GM18519 (cell line): ENCODE results near the gene ETHE1.

ENCODE experiments used
- ATAC-seq: cut with Tn5 transposase; IDR thresholded peaks from one replicate; pipeline ENCODE4 v1.9.1; 2021; ENCODE audit warnings: mild to moderate bottlenecking, moderate library complexity; ENCODE audit not compliant: unreplicated experiment, low FRiP score

Gene ETHE1

DNA sequence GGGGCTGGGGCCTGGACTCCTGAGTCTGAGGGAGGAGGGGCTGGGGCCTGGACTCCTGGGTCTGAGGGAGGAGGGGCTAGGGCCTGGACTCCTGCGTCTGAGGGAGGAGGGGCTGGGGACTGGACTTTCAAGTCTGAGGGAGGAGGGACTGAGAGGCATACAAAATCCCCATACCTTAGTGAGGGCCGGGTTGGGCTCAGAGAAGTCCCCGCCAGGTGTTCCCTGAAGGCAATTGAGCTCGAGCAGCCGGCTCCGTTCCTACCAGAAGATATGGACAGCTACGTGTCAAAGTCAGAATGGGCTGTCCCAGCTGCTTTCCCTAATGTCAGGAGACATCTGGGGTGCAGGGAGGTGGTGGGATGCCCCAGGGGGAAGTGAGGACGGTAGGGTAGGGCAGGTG is 31.9 kb downstream of the ETHE1 start:
- ATAC-seq, result no peak

DNA sequence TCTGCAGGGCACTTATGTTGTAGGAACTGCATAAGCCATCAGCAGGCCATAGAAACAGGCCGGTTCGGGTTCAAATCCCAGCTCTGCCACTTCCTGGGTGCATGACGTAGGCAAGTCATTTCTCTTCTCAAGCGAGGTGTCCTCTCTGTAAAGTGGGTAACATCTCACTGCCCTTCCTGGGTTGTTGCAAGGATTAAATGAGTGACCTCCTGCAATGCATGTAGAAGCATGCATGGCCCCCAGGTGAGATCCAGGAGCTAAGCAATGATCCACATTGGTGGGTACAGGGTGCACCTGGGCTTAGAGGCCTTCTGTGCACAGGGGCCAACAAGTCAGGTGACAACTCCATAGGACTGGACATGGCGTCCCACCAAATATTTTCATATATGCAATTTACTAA is 36.2 kb downstream of the ETHE1 start:
- no peak for ATAC-seq

GRCh38 chr19:43489979-43490599 is 36.9 kb downstream of the ETHE1 start:
- no peak for ATAC-seq

GRCh38 chr19:43489310-43489709 is 37.7 kb downstream of the ETHE1 start:
- ATAC-seq, result no peak

DNA sequence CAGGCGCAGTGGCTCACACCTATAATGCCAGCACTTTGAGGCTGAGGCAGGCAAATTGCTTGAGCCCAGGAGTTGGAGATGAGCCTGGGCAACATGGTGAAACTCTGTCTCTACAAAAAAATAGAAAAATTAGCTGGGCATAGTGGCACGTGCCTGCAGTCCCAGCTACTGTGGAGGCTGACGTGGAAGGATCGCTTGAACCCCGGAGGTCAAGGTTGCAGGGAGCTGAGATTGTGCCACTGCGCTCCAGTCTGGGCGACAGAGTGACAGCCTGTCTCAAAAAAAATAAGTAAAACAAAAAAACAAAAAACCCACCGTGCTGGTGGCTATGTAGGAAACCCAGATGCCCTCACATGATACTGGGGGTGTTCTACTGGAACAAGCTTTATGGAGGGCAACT is 38.8 kb downstream of the ETHE1 start:
- ATAC-seq, result no peak

- no peak for ATAC-seq
These were observed 40.6 kb downstream of the ETHE1 start for GRCh38 chr19:43486412-43486811.

DNA sequence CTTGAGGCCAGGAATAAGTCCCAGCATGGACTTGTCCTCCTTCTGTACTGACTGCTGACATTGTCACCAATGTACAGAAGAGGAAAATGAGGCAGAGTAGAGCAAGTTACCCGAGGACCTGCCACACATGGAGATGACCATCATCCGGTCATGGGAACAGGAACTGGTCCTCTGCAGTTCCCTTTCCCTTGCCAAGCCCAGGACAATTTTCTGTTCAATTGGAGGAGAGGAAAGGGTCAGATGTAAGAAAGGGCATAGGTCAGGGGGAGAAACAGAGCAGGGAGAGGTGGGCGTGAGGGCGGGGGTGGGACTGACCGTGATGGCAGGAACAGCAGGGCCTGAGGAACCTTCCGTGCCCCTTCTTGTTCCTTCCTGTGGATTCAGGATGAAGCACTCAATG is 41.0 kb downstream of the ETHE1 start:
- ATAC-seq, result no peak

- no peak for ATAC-seq
These were observed 43.7 kb downstream of the ETHE1 start for GRCh38 chr19:43483281-43483680.

- no peak for ATAC-seq
These were observed 44.8 kb downstream of the ETHE1 start for GRCh38 chr19:43482193-43482592.

DNA sequence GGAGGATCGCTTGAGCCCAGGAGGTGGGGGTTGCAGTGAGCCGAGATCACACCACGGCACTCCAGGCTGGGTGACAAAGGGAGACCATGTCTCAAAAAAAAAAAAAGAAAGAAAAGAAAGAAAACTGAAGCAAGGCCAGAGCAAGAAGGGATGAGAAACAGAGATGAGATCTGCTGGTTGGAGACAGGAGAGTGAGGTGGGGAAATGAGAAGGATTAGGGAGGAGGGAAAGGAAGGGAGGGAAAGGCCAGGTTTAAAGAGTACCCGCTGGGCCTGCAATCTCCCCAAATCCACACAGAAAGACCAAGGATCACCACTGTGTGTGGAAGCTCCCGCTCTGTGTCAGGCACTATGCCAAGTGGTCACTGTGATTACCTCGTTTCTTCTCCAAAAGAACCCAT is 45.3 kb downstream of the ETHE1 start:
- no peak for ATAC-seq

- no peak for ATAC-seq
These were observed 46.4 kb downstream of the ETHE1 start for GRCh38 chr19:43480574-43480973.

GRCh38 chr19:43479961-43480561 is 46.9 kb downstream of the ETHE1 start:
- no peak for ATAC-seq

DNA sequence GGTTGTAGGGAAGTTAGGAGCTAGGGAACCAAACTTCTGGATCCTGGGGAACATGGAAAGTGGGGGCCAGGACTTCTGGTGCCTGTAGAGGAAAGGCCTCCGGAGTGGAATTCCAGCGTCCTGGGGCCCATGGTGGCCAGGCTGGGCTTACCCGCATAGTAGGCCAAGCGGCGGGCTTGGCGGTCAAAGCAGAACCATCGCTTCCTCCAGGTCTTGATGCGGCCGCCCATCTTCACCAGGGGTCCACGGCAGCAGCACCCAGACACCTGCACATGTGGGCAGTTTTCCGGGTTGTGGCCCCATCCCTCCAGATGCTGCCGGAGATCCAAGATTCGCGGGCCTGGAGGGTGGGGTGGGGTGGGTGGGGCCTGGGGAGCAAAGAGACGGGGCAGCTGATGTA is 47.8 kb downstream of the ETHE1 start:
- no peak for ATAC-seq

- no peak for ATAC-seq
These were observed 48.7 kb downstream of the ETHE1 start for GRCh38 chr19:43478323-43478722.

DNA sequence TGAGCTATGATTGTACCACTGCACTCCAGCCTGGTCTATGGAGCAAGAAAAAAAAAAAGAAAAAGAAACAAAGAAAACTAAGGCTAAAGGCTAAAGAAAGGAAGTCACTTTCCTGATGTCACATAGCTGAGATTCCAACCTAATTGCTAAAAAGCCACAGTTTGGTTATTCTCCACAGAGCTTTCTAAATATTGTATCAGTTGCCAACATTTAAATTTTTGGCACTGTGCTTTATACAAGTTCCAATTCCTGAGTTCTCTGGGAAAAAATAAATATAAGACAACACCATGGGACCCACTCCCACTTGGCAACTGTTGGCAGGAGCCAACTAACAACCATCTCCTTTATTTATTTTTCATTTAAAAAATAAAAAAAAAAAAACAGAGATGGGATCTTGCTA is 50.4 kb downstream of the ETHE1 start:
- ATAC-seq, result no peak

- ATAC-seq, result no peak
These were observed 51.9 kb downstream of the ETHE1 start for GRCh38 chr19:43474986-43475705.

GRCh38 chr19:43474487-43474886 is 52.5 kb downstream of the ETHE1 start:
- no peak for ATAC-seq

GRCh38 chr19:43471091-43471490 is 55.9 kb downstream of the ETHE1 start:
- no peak for ATAC-seq

DNA sequence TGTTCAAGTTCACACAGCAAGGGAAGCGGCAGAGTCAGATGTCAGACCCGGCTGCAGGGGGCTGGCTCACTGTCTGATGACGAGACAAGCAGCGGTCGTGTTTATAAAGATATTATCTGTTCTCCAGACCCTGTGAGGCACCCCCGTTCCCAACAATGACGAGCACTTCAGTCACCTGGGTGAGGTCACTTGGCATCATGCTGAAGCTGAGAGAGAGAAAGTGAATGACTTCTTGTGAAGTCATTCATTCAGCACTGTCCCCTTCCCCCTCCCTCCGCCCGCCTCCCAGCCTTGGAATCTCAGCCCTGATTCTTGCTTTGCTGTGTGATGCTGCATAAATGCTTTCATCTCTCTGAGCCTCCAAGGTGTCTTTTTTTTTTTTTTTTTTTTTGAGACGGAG is 56.7 kb downstream of the ETHE1 start:
- no peak for ATAC-seq

GRCh38 chr19:43469160-43469480 is 57.9 kb downstream of the ETHE1 start:
- no peak for ATAC-seq

DNA sequence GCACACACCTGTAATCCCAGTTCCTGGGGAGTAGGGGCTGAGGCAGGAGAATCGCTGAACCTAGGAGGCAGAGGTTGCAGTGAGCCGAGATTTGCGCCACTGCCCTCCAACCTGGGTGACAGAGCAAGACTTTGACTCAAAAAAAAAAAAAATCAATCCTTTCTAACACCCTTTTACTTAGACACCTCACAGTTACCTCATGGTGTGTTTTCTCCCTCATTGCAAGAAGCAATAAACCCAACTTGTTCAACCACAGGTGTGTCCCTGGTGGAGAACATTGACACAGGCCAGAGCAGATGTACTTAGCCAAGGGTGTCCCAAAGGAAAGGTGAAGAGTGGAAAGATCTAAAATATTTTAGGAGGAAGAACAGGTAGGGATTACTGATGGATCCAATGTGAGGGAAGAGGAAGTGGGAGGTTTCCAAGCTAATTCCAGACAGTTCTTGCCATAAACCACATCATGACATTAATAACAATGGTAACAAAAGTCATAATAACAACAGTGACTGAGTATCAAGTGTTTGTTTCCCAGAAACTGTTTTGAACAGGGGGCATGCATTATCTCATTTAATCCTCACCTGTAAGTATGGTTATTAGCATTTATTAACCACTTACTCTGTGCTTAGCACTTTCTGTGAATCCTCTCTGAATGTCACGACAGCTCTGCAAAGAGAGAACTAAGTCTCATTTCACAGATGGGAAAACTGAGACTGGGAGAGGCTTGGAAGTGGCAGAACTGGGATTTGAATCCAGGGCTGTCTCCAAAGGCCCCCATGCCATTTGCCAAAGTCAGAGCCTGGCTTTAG is 58.4 kb downstream of the ETHE1 start:
- ATAC-seq, result no peak
